ENCODE results near the gene MAPKBP1. TPM values are rescaled to one million over a fixed set of nuclear protein-coding genes. Genes with fewer than 3 reads are reported as not detected.
"Not testable (repeated sequence)": the region's sequence is repeated elsewhere in the genome, so short reads cannot be mapped to it uniquely, and the experiment has no call there.

Gene MAPKBP1
- total RNA-seq, 1 experiment from 2014 or later, result 14.7 TPM

- no peak for DNase-seq (ENCODE audit: low read depth, low spot score)
- in situ Hi-C loops (cut with HindIII; ENCODE audit: low pct_unique_long_range_greater_than_20kb, low sequenced_read_pairs), result no loop called here
These were observed 43.0 kb downstream of the MAPKBP1 start for GRCh38 chr15:41817327-41817726.

DNA sequence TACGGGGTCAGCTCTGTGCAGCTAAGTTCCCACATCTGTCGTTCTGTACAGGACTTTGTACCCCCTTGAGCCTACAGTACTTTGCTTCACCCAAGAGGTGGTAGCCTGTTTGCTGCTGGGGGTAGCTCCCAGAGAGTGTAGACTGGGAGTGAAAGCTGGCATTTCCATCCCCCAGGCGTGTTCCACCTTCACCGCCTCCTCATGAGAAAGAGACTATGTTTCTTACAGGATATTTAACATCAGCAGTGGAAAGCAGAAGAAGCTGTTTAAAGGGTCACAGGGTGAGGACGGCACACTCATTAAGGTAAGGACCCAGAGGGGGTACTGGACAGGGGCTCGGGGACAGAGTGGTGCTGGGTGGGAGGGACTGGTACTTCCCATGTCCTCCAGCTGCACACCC, 43.5 kb downstream of the MAPKBP1 start:
- DNase-seq (ENCODE audit: low read depth, low spot score), result no peak
- in situ Hi-C loops (cut with HindIII; ENCODE audit: low pct_unique_long_range_greater_than_20kb, low sequenced_read_pairs), result no loop called here

DNA sequence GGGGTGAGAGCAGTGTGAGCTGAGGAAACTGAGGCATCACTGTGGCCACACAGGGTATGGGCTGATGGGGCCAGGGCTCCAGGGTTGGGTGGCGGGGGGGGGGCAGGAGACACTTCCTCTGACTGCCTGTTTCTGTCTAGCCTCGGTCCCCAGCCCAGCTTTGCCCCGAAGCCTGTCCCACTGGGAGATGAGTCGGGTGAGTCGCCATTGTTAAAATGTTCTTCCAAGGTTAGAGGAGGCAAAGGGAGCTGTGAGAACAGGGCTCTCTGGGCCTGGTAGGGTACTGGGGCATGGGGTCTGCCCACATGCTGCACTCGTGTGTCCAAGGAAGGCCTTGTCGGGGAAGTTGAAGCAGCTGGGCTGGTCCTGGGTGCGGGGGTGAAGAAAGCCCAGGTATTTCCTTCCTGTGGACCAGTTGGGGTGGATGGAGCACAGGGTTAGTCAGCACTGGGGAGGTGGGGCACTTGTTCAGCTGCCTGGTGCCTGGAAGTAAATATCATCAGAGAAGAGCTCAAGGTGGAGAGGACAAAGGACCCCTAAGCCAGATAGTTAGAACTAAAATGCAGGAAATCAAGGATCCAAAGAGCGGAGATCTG, 45.3 kb downstream of the MAPKBP1 start:
- in situ Hi-C loops (cut with HindIII; ENCODE audit: low pct_unique_long_range_greater_than_20kb, low sequenced_read_pairs), result no loop called here

GRCh38 chr15:41820791-41821423, 46.6 kb downstream of the MAPKBP1 start:
- no peak for DNase-seq (ENCODE audit: low read depth, low spot score)
- in situ Hi-C loops (cut with HindIII; ENCODE audit: low pct_unique_long_range_greater_than_20kb, low sequenced_read_pairs), result no loop called here

More for the DNA sequence above, 45.3 kb downstream of the MAPKBP1 start:
- DNase-seq (ENCODE audit: low read depth, low spot score), result no peak

DNA sequence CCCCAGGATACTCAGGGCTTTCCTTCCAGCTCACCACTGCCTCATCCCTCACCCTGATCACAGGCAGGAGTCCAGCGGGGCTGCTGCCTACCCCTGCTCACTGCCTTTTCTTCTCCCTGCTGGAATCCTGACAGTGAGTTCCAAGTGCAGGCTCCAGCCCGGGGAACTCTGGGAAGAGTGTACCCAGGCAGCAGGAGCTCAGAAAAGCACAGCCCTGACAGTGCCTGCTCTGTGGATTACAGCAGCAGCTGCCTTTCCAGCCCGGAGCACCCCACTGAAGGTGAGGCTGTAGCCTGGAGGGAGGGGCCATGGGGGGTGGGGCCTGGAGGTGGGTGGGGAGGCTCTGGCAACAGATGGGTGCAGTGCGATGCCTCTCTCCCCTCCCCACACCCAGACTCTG, 47.5 kb downstream of the MAPKBP1 start:
- no peak for DNase-seq (ENCODE audit: low read depth, low spot score)
- in situ Hi-C loops (cut with HindIII; ENCODE audit: low pct_unique_long_range_greater_than_20kb, low sequenced_read_pairs), result no loop called here

- in situ Hi-C loops (cut with HindIII; ENCODE audit: low pct_unique_long_range_greater_than_20kb, low sequenced_read_pairs), result no loop called here
- DNase-seq (ENCODE audit: low read depth, low spot score), result no peak
These were observed 48.2 kb downstream of the MAPKBP1 start for GRCh38 chr15:41822471-41822870.

DNA sequence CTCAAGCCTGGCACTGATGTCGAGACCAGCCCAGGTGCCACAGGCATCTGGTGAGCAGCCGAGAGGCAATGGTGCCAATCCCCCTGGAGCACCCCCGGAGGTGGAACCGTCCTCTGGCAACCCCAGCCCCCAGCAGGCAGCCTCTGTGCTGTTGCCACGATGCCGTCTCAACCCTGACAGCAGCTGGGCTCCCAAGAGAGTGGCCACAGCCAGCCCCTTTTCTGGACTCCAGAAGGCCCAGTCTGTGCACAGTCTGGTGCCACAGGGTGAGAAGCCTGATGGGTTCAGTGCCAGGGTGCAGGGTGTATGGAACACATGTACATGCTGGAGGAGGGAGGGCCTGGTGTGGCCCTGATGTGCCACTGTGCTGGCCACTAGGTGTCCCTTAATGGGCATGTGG, 48.7 kb downstream of the MAPKBP1 start:
- DNase-seq (ENCODE audit: low read depth, low spot score), result no peak
- in situ Hi-C loops (cut with HindIII; ENCODE audit: low pct_unique_long_range_greater_than_20kb, low sequenced_read_pairs), result no loop called here

GRCh38 chr15:41823502-41823901, 49.2 kb downstream of the MAPKBP1 start:
- in situ Hi-C loops (cut with HindIII; ENCODE audit: low pct_unique_long_range_greater_than_20kb, low sequenced_read_pairs), result no loop called here

GRCh38 chr15:41824062-41824745, 49.9 kb downstream of the MAPKBP1 start:
- in situ Hi-C loops (cut with HindIII; ENCODE audit: low pct_unique_long_range_greater_than_20kb, low sequenced_read_pairs), result no loop called here
- DNase-seq (ENCODE audit: low read depth, low spot score), result no peak

More at GRCh38 chr15:41823502-41823901, 49.2 kb downstream of the MAPKBP1 start:
- no peak for DNase-seq (ENCODE audit: low read depth, low spot score)

DNA sequence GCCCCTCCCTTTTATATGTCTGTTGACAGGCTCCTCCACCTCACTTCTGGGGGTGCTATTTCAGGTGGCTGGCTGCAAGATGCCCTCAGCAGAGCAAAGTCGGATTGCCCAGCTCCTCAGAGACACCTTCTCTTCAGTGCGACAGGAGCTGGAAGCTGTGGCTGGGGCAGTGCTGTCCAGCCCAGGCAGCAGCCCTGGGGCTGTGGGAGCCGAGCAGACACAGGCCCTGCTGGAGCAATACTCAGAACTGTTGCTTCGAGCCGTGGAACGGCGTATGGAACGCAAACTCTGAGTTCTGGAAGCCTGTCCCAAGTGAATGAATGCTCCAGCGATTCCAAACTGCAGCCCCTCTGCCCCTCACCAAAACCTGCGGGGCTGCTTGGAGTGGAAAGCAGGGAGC, 50.9 kb downstream of the MAPKBP1 start:
- in situ Hi-C loops (cut with HindIII; ENCODE audit: low pct_unique_long_range_greater_than_20kb, low sequenced_read_pairs), result no loop called here
- DNase-seq (ENCODE audit: low read depth, low spot score), result no peak

GRCh38 chr15:41825572-41826535, 51.6 kb downstream of the MAPKBP1 start:
- in situ Hi-C loops (cut with HindIII; ENCODE audit: low pct_unique_long_range_greater_than_20kb, low sequenced_read_pairs), result no loop called here
- no peak for DNase-seq (ENCODE audit: low read depth, low spot score)

- in situ Hi-C loops (cut with HindIII; ENCODE audit: low pct_unique_long_range_greater_than_20kb, low sequenced_read_pairs), result no loop called here
- DNase-seq (ENCODE audit: low read depth, low spot score), result no peak
These were observed 53.1 kb downstream of the MAPKBP1 start for GRCh38 chr15:41827290-41827879.

GRCh38 chr15:41827880-41828806, 53.9 kb downstream of the MAPKBP1 start, which contains the start of gene JMJD7:
Gene JMJD7, plus strand, starts transcription at chr15:41828092. Its CDS starts 33 bp downstream, at chr15:41828125.
- in situ Hi-C loops (cut with HindIII; ENCODE audit: low pct_unique_long_range_greater_than_20kb, low sequenced_read_pairs), result no loop called here

DNA sequence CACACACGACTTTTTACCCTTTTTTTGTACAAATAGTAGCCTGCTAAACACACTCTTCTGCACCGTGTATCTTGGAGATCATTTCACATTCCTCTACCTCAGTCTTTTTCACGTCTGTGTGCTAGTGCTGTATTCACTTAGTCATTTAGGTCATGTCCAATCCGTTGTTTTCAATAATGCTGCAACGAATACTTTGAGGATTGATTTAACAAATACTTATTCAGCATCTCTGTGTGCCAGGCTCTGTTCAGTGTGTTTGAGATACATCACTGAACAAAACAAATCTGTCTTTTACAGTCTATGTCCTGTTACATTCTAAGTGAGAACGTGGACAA, 54.5 kb downstream of the MAPKBP1 start:
- in situ Hi-C loops (cut with HindIII; ENCODE audit: low pct_unique_long_range_greater_than_20kb, low sequenced_read_pairs), result no loop called here
- DNase-seq (ENCODE audit: low read depth, low spot score), result no peak

More at GRCh38 chr15:41827880-41828806, 53.9 kb downstream of the MAPKBP1 start, which contains the start of gene JMJD7:
- DNase-seq (ENCODE audit: low read depth, low spot score), result peak; percentile 83

GRCh38 chr15:41829959-41830646, 55.8 kb downstream of the MAPKBP1 start:
- DNase-seq (ENCODE audit: low read depth, low spot score), result no peak
- in situ Hi-C loops (cut with HindIII; ENCODE audit: low pct_unique_long_range_greater_than_20kb, low sequenced_read_pairs), result no loop called here

DNA sequence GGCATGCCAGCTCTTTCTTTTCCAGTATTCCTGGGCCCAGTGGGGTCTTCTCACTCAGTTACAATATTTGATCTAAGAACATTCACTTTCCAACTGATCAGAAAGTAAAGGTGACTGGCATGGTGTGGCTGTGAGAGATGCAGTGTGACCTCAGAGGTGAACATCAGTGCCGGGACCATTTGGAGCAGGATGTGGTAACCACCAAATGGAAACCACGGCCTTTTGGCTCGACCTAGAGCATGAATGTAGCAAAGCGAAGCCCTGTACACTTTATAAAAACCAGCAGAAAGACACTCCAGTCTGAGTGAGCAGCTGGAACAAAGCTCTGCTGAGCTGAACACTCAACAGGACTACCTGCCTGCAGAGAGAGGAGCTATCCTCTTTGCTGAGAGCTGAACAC, 57.0 kb downstream of the MAPKBP1 start:
- DNase-seq (ENCODE audit: low read depth, low spot score); in situ Hi-C loops (cut with HindIII; ENCODE audit: low pct_unique_long_range_greater_than_20kb, low sequenced_read_pairs): not testable (repeated sequence)
